HL-60/S4 (cell line): Measurements from ENCODE around the gene FARS2.

Experiments
- in situ Hi-C: fragments of 300-500 bp; cut with MboI; formaldehyde crosslinking; loops from 2 replicates; pipeline ENCODE4 v1.14.3; 2022; ENCODE audit warnings: low sequenced_read_pairs

FARS2 gene

DNA sequence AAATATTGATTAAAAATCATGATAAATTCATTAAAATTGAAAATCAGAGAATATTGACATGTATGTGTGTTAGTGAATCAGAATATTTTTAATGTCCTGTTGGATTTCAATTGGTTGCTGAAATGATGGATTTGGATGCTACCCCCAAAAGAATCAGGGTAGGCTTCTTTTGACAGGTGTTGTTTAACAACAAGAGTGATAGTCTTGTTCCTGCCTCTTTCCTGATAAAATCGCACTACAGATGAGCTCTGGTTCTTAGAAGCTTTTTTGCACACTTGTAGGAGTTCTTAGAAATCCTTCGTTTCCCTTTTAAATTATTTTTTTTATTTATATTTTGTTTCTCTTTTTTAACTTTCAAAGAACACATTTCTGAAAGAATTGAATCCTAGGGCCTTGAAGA, 259.5 kb downstream of the FARS2 start:
- in situ Hi-C loops = no loop called here

DNA sequence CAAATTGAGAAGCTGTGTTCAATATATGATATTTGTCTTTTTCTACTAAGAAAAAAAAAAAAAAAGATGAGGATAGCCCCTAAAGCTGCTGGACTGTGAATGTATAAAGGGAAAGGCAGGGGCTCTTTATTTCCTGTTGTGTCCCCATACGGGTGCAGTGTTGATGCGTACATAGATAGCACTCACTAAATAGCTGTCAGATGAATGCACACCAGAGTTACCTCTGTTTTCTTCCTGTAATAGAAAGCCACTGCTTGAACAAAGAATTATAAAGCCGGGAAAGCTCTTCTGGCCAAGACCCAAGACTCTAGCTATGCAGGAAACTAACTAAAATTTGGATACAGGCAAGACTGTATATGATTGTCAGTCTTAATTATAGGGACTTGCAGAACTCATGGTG, 260.0 kb downstream of the FARS2 start:
- in situ Hi-C loops = no loop called here

DNA sequence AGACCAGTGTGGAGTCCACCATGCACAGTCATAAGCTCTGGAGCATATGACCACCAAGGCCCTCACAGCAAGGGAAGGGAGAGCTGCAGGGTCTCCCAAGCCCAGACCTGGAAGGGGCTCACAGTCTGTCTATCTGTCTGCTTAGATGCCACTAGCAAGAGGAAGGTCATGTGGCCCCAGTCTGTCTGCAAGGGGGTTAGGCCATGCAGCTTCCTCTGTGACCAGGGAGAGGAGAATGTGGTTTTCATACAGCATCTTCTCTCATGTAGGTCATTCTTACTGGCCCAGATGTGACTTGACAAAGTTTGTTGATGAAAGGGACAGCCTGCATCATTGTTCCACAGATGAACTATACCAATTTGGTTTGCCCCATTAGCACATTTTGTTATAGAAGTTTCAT, 260.8 kb downstream of the FARS2 start:
- in situ Hi-C loops = no loop called here

DNA sequence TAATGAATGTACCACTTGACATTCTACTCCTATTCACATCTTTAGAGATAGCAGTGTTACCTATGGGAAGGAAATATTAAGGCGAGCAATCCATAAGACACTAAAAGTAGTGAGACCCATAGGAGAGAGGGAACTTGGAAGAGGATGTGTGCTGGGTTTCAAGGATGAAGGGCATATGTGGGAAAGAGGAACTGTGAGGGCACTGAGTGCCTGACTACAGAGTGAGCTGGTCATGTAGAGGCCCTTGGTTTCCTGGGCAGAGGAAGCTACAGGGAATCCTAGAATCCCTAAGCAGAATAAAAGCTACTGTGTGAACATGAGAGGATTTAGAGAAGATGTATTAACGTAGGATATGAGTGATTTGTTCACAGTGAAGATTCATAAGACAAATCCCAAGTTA, 262.8 kb downstream of the FARS2 start:
- in situ Hi-C loops = no loop called here

DNA sequence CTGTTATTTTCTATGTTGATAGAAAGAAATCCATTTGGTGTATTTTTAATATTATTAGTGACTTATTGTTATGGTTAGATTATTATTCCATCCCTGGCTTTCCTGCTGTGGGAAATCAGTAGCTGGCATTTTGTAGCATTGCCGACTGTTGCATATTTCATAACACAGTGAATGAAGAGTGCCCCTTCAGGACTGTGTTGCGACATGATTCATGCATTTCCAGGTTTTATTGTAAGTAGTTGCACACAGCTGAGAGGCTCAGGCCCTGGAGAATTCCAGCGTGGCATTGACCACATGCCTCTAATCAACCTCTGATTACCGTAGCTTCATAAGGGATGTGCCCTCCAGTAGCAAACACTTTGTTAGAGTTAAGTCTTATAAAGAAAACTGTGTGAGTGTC, 263.9 kb downstream of the FARS2 start:
- in situ Hi-C loops = no loop called here

DNA sequence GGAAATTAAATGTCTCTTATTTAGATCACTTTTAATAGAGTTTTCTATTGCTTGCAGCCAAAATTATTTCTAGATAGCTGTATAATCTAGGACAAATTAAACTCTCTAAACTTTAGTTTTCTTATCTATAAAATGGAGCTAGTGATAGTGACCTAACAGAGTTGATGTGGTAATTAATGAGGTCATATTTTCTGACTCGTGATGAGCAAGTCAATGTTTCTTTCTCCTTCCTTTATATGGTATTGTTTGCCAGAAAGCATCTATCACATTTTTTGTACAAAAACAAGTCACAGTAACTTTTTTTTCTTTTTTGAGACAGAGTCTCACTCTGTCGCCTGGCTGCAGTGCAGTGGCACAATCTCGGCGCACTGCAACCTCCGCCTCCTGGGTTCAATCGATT, 267.7 kb downstream of the FARS2 start:
- in situ Hi-C loops = no loop called here

DNA sequence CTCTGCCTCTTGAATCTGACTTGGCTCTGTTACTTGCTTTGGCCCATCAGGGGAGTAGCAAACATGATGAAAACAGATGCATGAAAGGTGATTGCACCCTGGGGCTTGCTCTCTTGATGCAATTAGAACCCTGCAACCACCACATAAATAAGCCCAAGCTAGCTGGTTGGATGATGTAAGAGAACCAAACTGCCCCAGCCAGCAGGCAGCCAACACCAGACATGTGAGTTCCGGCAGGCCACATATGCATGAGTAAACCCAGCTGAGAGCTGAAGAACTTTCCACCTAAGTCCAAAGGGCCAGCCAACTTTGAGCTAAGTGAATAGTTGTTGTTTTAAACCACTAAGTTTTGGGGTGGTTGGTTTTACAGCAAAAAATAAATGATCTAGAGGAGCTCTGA, 268.4 kb downstream of the FARS2 start:
- in situ Hi-C loops = no loop called here

DNA sequence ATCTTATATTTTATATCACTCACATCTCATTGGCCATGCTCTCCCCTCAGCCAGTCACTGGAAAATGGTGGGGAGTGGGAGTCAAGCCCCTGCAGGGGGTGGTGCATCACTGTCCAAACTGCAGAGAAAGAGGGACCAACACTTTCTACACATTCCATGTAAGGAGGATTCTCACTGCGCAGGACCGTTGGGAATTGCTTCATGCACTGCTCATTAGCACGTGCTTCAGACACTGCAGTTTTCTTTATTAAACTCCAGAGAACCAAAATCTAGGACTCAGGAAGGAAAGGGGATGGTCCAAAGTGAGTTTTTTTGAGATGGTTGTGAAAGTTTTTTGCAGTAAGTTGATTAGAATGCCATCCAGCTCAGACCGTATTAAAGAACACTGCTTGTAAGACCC, 269.8 kb downstream of the FARS2 start:
- in situ Hi-C loops = no loop called here

DNA sequence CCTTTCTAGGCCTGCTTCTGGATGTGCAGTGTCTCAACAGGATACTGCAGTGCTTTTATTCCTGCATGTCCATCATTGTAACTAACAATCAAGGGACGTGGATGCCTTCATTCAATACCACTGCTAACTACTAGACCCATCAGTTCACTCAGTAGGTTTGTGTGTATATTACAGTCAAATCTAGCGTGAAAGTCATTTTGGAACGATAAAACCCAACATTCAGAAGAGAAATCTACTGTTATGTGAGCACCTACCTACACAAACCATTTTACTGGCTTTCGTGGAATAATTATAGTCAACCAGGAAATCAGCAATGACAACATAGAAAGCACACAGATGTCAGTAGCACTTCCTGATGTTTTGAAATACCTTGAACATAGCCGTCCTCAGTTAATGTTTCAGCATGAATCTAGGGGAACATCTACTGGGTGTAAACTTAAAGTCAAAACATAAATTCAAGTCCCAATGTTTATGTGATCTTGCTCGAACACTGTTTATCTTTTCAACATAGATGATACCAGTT, 270.6 kb downstream of the FARS2 start:
- in situ Hi-C loops = no loop called here

DNA sequence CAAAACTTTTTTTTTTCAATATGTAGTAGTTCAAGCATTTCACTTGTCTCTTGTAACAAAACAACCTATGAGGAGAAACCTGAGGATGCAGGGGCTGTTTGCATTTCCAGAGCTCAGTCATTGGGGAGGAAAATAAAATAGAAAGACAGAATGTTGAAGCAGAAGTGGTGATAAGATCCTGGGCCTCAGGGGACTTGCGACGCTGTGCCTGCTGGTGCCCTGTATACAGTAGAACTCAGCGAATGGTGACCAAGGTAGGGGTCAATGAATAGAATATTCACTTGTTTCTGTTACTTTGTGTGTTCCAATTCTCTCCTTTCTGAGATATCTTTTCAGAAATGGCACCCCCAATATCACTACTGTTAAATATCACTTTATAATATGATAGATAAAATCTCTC, 271.6 kb downstream of the FARS2 start:
- in situ Hi-C loops = no loop called here

DNA sequence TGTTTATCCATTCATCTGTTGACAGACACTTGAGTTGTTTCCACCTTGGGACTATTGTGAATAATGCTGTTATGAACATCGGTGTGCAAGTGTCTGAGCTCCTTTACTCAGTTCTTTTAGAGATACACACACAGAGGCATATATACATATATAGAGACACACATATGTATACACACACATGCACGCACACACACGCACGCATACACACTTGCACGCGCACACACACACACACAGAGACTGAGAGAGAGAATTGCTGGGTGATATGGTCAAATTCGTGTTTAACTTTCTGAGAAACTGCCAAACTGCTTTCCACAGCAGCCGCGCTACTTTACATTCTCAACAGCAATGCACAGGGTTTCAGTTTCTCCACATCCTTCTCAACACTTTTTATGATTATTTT, 273.3 kb downstream of the FARS2 start:
- in situ Hi-C loops = no loop called here

DNA sequence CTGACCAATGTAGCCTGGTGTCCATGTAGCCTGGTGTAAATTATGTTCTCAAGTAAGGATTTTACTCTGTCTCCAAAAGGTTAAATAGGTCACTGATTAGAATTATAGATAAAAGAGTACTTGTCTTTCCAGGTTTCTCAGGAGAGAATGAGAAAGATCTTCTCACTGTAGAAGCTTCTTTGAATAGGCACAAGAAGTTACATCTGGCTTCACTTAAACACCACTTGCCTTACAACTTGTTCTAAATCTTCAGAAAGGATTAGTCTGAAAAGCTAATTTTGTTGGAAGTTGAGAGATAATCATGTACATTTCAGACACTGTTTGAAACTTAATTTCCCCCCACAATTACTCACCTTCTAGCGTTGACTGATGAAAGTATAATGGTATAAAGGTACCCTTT, 275.3 kb downstream of the FARS2 start:
- in situ Hi-C loops = no loop called here

DNA sequence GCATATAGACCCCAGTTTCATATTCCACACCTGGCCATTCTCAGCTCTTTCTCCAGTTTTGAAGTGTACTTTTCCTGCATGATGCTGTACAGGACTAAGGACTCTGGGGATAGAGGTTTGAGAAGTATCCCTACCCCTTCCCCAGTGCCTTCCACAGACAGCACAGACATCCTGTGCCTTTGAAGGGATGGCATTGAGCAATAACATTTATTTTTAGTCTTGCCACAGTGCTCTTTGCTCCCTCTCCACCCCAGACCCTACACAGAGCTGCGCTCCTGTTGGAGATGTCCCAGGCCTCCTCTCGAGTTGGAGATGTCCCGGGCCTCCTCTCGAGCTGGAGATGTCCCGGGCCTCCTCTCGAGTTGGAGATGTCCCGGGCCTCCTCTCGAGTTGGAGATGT, 275.8 kb downstream of the FARS2 start:
- in situ Hi-C loops = no loop called here

DNA sequence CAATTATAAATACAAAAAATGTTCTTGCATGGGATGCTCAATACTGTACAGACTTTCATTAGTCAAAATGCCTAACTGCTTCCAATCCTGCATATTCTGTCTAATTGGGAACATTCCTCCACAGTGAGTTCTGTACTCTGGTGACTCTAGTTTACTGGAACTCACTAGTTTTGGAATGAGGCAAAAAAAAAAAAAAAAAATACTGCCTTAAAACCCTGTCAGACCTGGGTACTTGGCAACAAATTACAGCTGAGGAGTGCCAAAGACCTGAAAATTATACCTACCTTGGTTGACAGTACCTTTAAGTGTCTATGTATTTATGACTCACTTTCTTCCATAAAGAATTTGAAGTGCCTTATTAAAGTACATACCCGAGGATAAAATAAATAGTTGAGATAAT, 276.7 kb downstream of the FARS2 start:
- in situ Hi-C loops = no loop called here

DNA sequence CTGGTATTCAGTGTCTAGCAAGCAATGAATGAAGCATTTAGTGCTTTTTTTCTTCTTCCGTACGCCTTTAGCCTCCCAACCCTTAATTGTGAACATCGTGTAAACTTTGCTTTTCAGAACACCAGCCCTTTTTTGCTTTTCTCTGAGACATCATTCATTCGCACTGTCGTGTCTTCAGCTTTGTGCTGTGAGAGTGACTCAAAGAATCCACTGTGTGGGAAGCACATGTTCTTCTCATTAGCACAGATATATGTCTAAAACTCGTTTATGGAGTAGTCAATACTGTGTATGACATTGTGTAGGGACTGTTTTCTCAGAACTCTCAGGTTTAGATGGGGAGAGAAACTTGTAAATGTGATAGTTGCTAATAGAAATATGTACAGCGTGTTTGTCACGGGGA, 279.1 kb downstream of the FARS2 start:
- in situ Hi-C loops = no loop called here

DNA sequence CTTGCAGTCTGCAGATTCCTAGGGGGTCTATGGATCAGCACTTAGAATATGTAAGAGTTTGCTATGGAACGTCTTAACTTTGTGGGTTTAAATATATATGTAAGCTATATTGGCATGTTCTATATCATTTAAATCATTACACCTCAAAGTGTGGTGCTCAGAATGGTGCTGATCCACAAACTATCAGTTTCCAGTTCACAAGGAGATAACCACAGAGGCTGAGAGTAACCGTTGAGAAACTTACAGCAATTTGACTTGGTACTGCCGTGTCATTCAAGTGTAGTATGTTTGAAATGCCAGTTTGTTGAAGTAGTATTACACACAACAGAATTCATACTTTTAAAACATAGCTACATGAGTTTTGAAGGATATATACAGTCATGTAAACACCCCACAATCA, 279.7 kb downstream of the FARS2 start:
- in situ Hi-C loops = no loop called here

DNA sequence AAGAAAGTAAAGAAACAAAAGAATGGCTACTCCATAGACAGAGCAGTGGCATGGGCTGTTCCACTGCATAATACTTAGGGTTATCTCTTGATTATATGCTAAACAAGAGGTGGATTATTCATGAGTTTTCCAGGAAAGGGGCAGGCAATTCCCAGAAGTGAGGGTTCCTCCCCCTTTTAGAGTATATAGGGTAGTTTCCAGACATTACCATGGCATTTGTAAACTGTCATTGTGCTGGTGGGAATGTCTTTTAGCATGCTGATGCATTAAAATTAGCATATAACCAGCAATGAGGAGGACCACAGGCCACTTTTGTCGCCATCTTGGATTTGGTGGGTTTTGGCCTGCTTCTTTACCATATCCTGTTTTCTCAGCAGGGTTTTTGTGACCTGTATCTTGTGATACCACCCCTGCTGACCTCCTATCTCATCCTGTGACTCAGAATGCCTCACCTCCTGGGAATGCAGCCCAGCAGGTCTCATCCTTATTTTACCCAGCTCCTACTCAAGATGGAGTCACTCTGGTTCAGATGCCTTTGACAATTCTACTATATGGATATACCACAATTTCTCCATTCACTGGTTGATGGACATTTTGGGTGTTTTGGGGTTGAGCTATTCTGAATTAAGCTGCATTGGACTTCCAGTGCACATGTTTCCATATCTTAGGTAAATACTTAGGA, 280.6 kb downstream of the FARS2 start:
- in situ Hi-C loops = no loop called here

DNA sequence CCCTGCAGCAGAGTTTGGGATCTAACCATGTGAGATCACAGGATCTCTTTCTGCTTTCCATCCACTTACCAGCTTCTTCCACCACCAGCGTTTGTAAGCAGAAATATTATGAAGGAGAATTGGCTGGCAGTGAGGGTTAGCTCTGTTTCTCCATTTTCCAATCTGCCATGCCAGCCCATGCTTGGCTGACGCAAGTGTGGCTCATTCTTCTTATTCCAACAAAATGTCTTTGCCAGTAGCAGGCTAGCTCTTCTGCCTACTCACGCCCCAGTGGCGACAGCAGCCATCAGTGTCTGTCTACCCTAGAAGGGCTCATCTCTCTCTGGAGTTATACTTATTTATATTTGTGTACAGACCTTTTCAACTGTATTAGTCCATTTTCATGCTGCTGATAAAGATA, 286.2 kb downstream of the FARS2 start:
- in situ Hi-C loops = no loop called here

DNA sequence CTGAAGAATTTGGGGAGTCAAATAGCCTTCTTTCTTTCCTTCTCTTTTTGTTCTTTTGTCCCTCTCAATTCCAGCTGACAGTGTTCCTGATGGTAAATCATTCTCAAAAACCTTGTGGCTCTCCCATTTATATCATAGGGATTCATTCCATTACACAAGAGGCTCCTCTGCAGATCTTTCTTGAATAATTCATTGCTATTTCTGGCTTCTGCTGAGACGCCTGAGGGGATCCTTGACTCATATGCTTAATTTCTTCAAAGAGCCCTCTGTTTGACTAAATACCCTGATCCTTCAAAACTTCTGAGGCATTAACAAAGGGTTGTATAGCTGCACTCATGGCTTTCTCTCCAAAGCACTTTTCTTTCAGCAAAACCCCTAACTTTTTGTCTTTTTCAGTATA, 289.3 kb downstream of the FARS2 start:
- in situ Hi-C loops = no loop called here

DNA sequence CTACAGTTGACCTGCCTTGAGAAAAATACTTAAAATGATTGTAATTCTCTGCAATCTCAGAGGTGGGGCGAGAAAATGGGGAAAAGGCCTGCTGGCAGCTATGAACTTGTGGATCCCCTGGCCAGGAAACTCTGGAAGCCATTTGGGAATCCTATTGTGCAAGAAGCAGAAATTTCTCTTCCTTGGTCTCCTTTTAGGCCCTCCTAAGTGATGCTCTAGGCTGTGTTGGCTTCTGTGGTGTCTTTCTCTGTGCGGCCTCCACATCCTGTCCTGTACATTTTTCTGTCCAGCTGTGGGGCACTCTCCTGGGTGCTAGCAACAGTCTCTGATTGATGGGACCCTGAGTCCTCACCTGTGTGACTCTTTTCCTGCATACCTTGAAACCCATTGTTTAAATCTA, 290.9 kb downstream of the FARS2 start:
- in situ Hi-C loops = no loop called here

DNA sequence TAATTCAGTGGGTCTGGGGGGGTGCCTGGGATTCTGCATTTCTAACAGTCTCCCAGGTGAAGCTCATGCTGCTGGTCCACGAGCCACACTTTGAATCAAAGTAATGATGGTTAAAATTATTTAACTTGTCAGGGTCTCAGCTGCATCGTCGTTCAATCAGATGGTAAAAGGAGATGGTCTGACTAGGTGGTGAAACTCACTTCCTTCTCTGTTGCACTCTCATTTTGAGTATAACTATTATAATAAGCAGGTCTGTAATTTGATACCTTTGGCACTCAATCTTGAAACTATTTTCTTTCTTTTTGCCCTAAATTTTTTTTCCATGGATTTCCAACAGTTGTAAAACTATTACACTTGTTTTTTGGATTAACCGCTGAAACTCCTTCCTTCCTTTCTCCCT, 292.5 kb downstream of the FARS2 start:
- in situ Hi-C loops = no loop called here

DNA sequence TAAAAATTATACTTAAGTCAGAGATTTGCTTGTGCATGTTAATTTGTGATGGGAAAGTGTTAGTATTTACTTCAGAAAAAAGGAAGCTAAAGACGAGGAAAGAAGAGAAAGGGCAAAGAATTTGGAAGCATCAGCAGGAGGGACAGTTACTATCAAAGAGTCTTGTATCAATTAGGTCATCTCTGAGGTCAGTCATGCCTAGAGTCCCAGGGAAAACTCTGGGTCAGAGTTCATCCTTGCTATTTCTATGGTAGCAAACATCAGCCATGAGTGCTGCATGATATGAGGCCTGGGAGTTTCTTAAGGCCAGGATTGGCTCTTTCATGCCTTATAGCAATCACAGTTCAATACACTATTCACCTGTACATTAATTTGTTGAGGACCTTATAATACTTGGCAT, 292.9 kb downstream of the FARS2 start:
- in situ Hi-C loops = no loop called here

DNA sequence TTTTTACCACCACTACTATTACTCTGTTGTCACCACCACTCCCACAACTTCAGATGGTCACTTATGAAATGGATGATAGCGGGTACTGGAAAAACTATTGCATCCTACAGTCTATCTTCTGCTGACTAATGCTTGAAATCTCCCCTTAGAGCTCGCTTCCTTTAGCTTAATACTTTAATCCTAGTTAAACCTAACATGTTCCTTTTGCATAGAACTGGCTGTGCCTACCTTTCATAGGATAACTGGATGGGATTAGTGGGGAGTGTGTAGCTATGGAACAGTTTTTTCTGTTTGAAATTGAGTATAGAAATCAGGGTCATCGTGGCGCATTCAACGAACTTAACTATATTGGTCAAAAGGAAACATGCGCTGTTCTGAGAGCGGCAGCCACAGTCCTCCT, 294.7 kb downstream of the FARS2 start:
- in situ Hi-C loops = no loop called here
